PC-9 (cell line): ENCODE measurements around the gene SLC2A6. TPM values are rescaled to one million over a fixed set of nuclear protein-coding genes. Genes with fewer than 3 reads are reported as not detected.

ENCODE experiments used
- BruUV-seq: library from RNA; stranded (reverse); fragments of 400-500 nt; replicated peaks from 2 replicates; lab custom pipeline; 2021; lab: Mats Ljungman, UMichigan
- CTCF ChIA-PET: fragments of 300-600 bp; sonication (Branson Sonifier 250); formaldehyde crosslinking; loops from one replicate; lab custom pipeline; 2022; ENCODE audit warnings: antibody characterized with exemption; lab: Charles Lee
- POLR2A ChIA-PET: fragments of 300-600 bp; sonication (Branson Sonifier 250); formaldehyde crosslinking; loops from one replicate; lab custom pipeline; 2022; ENCODE audit warnings: antibody characterized with exemption; ENCODE audit not compliant: unreplicated experiment; lab: Charles Lee
- DNase-seq, 2 experiments: peaks; one replicate each; pipeline versions ENCODE4 v3.0.0 to v3.0.0-alpha.2; 2015 to 2022; ENCODE audit warnings: mixed read lengths in 1 of 2
- H2AFZ ChIP-seq: fragments of 200-600 bp; sonication (generic); 2 replicates; pipeline ENCODE4 v1.8.1; 2017; ENCODE audit warnings: antibody characterized with exemption
- H3F3A ChIP-seq: fragments of 200-600 bp; sonication (generic); 2 replicates; pipeline ENCODE4 v1.8.1; 2017; ENCODE audit warnings: antibody characterized with exemption, mild to moderate bottlenecking, low read depth; ENCODE audit not compliant: insufficient read depth
- H3K27ac ChIP-seq: fragments of 200-600 bp; sonication (generic); 2 replicates; pipeline ENCODE4 v1.6.1; 2016; ENCODE audit warnings: mixed run types
- H3K27me3 ChIP-seq: fragments of 200-600 bp; sonication (generic); 2 replicates; pipeline ENCODE4 v1.6.1; 2016; ENCODE audit warnings: low read depth, mixed run types; ENCODE audit not compliant: insufficient read depth
- H3K36me3 ChIP-seq: fragments of 200-600 bp; sonication (generic); 2 replicates; pipeline ENCODE4 v1.6.1; 2016; ENCODE audit warnings: low read depth, mixed run types
- H3K4me1 ChIP-seq: fragments of 200-600 bp; sonication (generic); replicated peaks from 2 replicates; pipeline ENCODE4 v1.6.1; 2016; ENCODE audit warnings: mixed run types; ENCODE audit not compliant: insufficient read depth
- H3K4me2 ChIP-seq: fragments of 200-600 bp; sonication (generic); 2 replicates; pipeline ENCODE4 v1.6.1; 2017; ENCODE audit warnings: mixed run types
- H3K4me3 ChIP-seq: fragments of 200-600 bp; sonication (generic); 2 replicates; pipeline ENCODE4 v1.6.1; 2016; ENCODE audit warnings: mixed run types
- H3K79me2 ChIP-seq: fragments of 200-600 bp; sonication (generic); 2 replicates; pipeline ENCODE4 v1.6.1; 2017; ENCODE audit warnings: low read depth, mixed run types
- H3K9me2 ChIP-seq: fragments of 200-600 bp; sonication (generic); 2 replicates; pipeline ENCODE4 v1.8.1; 2017; ENCODE audit warnings: mild to moderate bottlenecking; ENCODE audit not compliant: insufficient read depth
- H3K9me3 ChIP-seq: fragments of 200-600 bp; sonication (generic); 2 replicates; pipeline ENCODE4 v1.8.1; 2016; ENCODE audit warnings: low read depth; ENCODE audit not compliant: insufficient read depth
- H4K20me1 ChIP-seq: fragments of 200-600 bp; sonication (generic); 2 replicates; pipeline ENCODE4 v1.8.1; 2017; ENCODE audit not compliant: insufficient read depth
- CTCF ChIP-seq: fragments of 200-600 bp; sonication (generic); conservative IDR thresholded peaks from 2 replicates; pipeline ENCODE4 v1.6.1; 2017; ENCODE audit warnings: mixed run types, antibody characterized with exemption, mild to moderate bottlenecking, moderate library complexity
- EZH2 ChIP-seq: fragments of 200-600 bp; sonication (generic); IDR thresholded peaks from 2 replicates; pipeline ENCODE4 v1.8.0; 2017; ENCODE audit warnings: antibody characterized with exemption, low read depth
- intact Hi-C: fragments of 100-400 bp; cut with micrococcal nuclease; formaldehyde crosslinking; loops from one replicate; pipeline ENCODE4 v1.10.0; 2022; ENCODE audit not compliant: unreplicated experiment
- total RNA-seq: library from RNA; stranded (reverse); gene quantifications from 2 replicates; pipeline ENCODE4 v1.2.3, GENCODE V29; 2021

SLC2A6 gene
- total RNA-seq, 1 experiment from 2014 or later: 13.1 TPM

- BruUV-seq: no TSS peak
- Histone ChIP-seq H3K9me3 (no peaks in the 10 kb centered on the region), H3K4me1 (peaks cover 26% of the 10 kb centered on the region), H3K4me2 (no peak overlapping the region), H3K79me2 (no peaks in the 10 kb centered on the region), H3K4me3 (no peak overlapping the region), H3F3A (peaks cover 5% of the 10 kb centered on the region; the same call in 1 of the 2 replicates), H2AFZ (no peak overlapping the region), H4K20me1 (no peaks in the 10 kb centered on the region), H3K27ac (no peak overlapping the region), H3K36me3 (no peaks in the 10 kb centered on the region), H3K9me2 (no peaks in the 10 kb centered on the region), H3K27me3 (peaks cover 27% of the 10 kb centered on the region)
- CTCF ChIA-PET: interaction anchor here (1.2 kb wide), 1 partner anchor 158 kb away, joined by 3 read pairs; no protein-coding TSS in a partner anchor
- intact Hi-C loops: loop anchor here (2.0 to 5.0 kb wide), 2 partner anchors 130 to 465 kb away; partner anchors contain the start of genes SURF1 and SURF2
- POLR2A ChIA-PET: no interaction called here
- DNase-seq: no peak
- TF ChIP-seq EZH2 (no peak), CTCF (no peak)
Measured at GRCh38 chr9:133487331-133487725, 8.4 kb upstream of the SLC2A6 start.

GRCh38 chr9:133485531-133486260, 6.8 kb upstream of the SLC2A6 start:
- no peak for DNase-seq
- intact Hi-C loops: loop anchor here (1.0 to 5.0 kb wide), 6 partner anchors 78 to 508 kb away; partner anchors contain the start of genes SURF1 and SURF2
- H3K79me2 ChIP-seq: no peaks in the 10 kb centered on the region
- POLR2A ChIA-PET: interaction anchor here (0.6 to 0.8 kb wide), 2 partner anchors 208 to 304 kb away, joined by 3 to 4 read pairs; no protein-coding TSS in a partner anchor
- H3K4me2 ChIP-seq: peak overlapping the region; percentile 60
- BruUV-seq: no TSS peak
- peaks cover 20% of the 10 kb centered on the region for H3K27me3 ChIP-seq
- H3K9me2 ChIP-seq: no peaks in the 10 kb centered on the region
- CTCF ChIA-PET: interaction anchor here (0.5 to 1.2 kb wide), 6 partner anchors 120 to 454 kb away, joined by 3 to 7 read pairs (median 4); partner anchors contain the start of genes SURF1 and SURF2
- TF ChIP-seq CTCF: no peak
- no peak for TF ChIP-seq EZH2
- peaks cover 38% of the 10 kb centered on the region for H3K4me1 ChIP-seq
- H3K27ac ChIP-seq: no peak overlapping the region
- no peaks in the 10 kb centered on the region for H4K20me1 ChIP-seq
- H3K4me3 ChIP-seq: peak overlapping the region; percentile 7; the same call in 1 of the 2 replicates
- no peaks in the 10 kb centered on the region for H3K9me3 ChIP-seq
- no peak overlapping the region for H2AFZ ChIP-seq
- H3K36me3 ChIP-seq: no peaks in the 10 kb centered on the region
- H3F3A ChIP-seq: peaks cover 12% of the 10 kb centered on the region; the same call in 1 of the 2 replicates

- Histone ChIP-seq H4K20me1 (no peaks in the 10 kb centered on the region), H3K79me2 (no peaks in the 10 kb centered on the region), H3K27me3 (peaks cover 13% of the 10 kb centered on the region), H3K9me3 (no peaks in the 10 kb centered on the region), H3K4me3 (peak overlapping the region; percentile 7; the same call in 1 of the 2 replicates), H3K4me2 (peak overlapping the region; percentile 60), H3K4me1 (peaks cover 40% of the 10 kb centered on the region), H3K9me2 (no peaks in the 10 kb centered on the region), H3K27ac (no peak overlapping the region), H2AFZ (no peak overlapping the region), H3K36me3 (no peaks in the 10 kb centered on the region), H3F3A (peaks cover 12% of the 10 kb centered on the region; the same call in 1 of the 2 replicates)
- TF ChIP-seq EZH2: no peak
- no peak for TF ChIP-seq CTCF
- peak; percentile 79 to 84 for DNase-seq
- POLR2A ChIA-PET: interaction anchor here (0.7 to 0.8 kb wide), 2 partner anchors 25 to 39 kb away, joined by 3 to 11 read pairs; partner anchors contain the start of gene CACFD1
- BruUV-seq: no TSS peak
- intact Hi-C loops: loop anchor here (5.0 kb wide), 1 partner anchor 128 kb away; the partner anchor contains the start of genes SURF1 and SURF2
- CTCF ChIA-PET: interaction anchor here (0.5 to 1.2 kb wide), 7 partner anchors 67 to 540 kb away, joined by 3 to 11 read pairs (median 3); partner anchors contain the start of genes BRD3OS, REXO4, SURF1 and SURF2
Measured at GRCh38 chr9:133484671-133485437, 6.0 kb upstream of the SLC2A6 start.
